ENCODE data around the gene RNASE7.

DNA sequence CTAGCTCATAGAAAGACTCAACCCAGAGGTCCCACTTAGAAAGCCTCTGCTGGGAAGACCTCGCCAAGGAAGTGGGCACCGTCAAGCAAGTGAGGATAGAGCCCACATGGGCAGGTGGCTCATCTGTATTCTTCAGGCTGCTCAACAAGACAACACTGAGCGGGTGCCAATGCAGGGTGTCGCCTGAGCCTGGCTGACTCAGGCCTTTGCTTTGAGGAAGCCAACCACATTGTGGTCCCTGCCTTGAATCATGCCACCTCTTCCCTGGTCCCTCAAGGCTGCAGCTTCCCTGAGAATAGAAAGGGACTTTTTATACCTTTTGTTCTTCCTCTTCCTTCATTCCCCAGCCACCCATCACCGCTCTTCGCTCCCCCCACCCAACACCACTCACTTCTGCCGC is 5.4 kb upstream of the RNASE7 start:
- TF ChIP-seq, protein P1, sequence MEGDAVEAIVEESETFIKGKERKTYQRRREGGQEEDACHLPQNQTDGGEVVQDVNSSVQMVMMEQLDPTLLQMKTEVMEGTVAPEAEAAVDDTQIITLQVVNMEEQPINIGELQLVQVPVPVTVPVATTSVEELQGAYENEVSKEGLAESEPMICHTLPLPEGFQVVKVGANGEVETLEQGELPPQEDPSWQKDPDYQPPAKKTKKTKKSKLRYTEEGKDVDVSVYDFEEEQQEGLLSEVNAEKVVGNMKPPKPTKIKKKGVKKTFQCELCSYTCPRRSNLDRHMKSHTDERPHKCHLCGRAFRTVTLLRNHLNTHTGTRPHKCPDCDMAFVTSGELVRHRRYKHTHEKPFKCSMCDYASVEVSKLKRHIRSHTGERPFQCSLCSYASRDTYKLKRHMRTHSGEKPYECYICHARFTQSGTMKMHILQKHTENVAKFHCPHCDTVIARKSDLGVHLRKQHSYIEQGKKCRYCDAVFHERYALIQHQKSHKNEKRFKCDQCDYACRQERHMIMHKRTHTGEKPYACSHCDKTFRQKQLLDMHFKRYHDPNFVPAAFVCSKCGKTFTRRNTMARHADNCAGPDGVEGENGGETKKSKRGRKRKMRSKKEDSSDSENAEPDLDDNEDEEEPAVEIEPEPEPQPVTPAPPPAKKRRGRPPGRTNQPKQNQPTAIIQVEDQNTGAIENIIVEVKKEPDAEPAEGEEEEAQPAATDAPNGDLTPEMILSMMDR (IDR thresholded peaks at IDR 0.05; ENCODE audit: insufficient read depth, low read length, poor library complexity, severe bottlenecking), result no peak
- TF ChIP-seq EZH2phosphoT487 (conservative IDR thresholded peaks at IDR 0.05; ENCODE audit: low read length), result no peak
